Measurements from ENCODE around the gene ABHD17B.
A peak's percentile ranks its signal among the peaks of the same experiment; 100 is the strongest.
"Not testable (repeated sequence)": the region's sequence is repeated elsewhere in the genome, so short reads cannot be mapped to it uniquely, and the experiment has no call there.

The ABHD17B gene

DNA sequence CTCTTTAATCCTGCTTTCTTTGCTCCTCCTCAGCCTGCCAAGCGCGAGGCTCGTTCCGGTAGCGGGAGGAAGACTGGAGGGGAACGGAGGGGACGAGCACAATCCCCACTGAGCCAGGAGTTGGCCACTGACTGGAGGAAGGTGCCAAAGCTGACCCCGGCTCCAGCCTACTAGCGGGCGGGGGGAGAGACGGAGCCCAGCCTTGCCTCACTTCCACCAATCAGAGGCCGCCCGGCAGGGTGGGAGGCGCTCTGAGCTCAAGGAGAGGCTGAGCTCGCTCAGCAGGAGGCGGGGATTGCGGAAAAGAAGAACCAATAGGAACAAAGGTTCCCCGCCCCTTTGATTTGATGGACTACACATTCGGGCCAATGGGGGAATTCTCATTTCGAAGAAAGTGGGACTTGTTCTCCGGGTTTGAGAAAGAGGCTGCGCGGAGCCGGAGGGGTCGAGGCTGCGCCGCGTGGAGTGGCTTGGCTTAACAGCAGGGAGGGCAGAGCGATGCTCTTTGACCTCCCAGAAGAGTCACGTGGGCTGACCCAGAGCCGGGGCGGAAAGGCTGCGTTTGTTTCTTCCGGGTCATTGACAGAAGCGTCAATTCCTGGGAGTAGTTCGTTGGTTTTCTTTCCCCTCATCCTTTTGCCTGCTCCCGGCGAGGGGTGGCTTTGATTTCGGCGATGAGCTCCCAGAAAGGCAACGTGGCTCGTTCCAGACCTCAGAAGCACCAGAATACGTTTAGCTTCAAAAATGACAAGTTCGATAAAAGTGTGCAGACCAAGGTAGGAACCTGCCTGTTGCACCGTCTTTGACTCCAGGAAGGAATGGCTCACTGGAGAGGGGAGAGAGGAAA is at the start of gene ABHD17B, which contains the start of gene C9orf85:
TSS of gene ABHD17B (minus strand) at position 133 of the 847 bp plus-strand sequence. CDS start 36,113 bp downstream, outside the sequence.
TSS of gene C9orf85 (plus strand) at position 579 of the 847 bp plus-strand sequence. CDS start at position 675, 96 bp downstream.
- DNase-seq (ENCODE audit: low read depth), result peak; percentile 99

DNA sequence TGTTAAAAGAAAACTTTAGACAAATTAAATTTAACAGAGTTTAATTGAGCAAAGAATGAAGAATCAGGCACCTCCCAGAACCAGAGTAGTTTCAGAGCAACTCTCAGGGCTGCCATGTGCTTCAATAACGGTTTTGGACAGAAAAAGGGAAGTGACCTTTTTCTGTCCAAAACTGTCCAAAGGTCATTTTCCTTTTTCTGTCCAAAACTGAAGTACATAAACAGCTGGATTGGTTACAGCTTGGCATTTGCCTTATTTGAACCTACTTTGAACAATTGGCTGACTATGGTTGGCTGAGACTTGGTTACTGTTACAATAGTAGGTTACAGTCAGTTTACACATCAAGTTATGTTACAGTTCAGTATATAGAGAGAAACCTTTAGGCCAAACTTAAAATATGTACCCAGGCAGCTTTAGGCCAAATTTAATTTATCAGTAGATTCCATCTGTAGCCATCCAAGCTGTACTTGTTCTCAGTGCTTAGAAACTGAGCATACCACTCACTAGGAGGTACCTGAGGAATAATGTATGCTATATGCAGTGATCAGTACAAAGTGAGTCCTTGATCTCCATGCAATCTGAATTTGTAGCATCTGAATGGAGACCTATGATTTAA is 44.4 kb upstream of the ABHD17B start:
- DNase-seq (ENCODE audit: low read depth), result no peak

- DNase-seq (ENCODE audit: low read depth), result not testable (repeated sequence)
Observed at GRCh38 chr9:71954652-71955051, 43.7 kb upstream of the ABHD17B start.

GRCh38 chr9:71944754-71945375 is 33.9 kb upstream of the ABHD17B start:
- no peak for DNase-seq (ENCODE audit: low read depth)

GRCh38 chr9:71941998-71942567 is 31.1 kb upstream of the ABHD17B start:
- peak; percentile 56 for DNase-seq (ENCODE audit: low read depth)

DNA sequence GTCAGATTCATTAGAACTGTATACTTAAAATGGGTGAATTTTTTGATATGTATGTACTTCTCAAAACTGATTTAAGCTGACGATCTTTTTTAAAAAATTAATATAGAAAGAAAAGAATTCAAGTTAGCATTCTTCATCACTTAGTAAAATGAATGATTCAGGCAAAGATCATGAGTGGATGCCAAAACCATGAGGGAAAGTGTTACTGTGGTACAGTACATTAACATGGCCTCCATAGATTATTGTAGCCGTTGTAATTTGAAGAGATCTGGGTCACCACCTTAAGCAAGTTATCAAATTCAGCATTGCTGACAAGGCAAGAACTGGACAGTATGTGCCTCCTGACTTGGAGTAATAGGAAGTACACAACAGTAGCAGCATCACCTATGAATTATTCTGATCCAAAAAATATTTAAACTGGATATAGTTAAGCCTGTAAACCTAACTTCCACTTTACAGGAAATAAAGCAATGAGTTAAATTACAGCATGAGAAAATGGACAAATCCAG is 30.1 kb upstream of the ABHD17B start:
- peak; percentile 76 for DNase-seq (ENCODE audit: low read depth)

GRCh38 chr9:71937898-71938297 is 26.9 kb upstream of the ABHD17B start:
- no peak for DNase-seq (ENCODE audit: low read depth)

DNA sequence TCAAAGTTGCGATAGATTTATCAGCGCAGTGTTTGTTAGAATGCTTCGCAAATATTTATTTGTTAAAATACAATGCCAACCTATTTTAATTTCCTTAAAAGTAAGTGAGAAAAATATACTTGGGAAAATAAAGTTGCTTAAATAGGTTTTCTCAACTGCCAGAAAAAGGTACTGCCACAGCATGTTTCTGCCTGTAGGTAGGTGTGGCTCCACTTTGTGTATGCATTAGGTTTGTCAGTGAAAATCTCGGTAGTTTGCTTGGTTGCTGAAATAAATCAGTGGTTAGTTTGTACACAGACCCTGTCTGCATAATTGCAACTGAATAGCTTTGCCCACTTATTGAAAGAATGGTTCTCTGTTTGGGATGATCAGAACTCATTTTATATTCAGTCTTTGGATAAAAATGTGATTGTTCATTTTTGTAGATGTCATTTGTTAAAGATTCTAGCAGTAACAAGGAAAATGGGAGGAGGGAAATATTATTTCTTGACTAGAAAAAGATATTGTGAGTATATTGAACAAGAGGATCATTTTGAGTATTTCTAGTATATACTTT is 26.2 kb upstream of the ABHD17B start:
- no peak for DNase-seq (ENCODE audit: low read depth)

- DNase-seq (ENCODE audit: low read depth), result no peak
Observed at GRCh38 chr9:71936066-71936465, 25.1 kb upstream of the ABHD17B start.

- no peak for DNase-seq (ENCODE audit: low read depth)
Observed at GRCh38 chr9:71931166-71931565, 20.2 kb upstream of the ABHD17B start.

DNA sequence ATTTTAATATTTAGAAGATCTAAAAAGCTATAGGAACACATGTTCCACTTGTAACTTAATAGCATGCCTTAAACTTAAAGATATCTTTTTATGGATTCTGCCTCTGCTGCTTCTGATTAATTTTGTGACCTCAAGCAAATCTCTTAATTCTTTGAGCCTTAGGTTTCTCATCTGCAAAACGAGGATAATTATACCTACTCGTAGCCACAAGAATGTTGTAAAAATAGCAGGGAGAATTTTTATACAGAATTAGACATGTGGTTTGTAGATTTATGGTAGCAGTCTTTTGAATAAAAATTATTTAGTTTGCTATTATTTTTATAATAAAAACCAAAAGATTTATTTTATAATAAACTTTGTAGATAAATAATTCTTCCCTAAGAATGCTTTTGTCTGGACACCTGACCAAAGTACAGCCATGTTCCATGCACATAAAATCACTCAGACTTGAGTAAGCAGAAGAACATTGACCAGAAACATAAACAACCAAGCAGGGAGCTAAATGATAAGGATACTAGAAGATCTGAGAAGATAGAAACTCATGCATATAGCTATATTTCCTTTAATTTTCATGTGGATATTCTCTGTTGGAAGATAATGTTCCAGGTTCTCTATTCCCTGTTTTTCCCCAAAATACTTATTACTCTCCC is 18.9 kb upstream of the ABHD17B start:
- DNase-seq (ENCODE audit: low read depth), result no peak

GRCh38 chr9:71929223-71929622 is 18.2 kb upstream of the ABHD17B start:
- DNase-seq (ENCODE audit: low read depth), result peak; percentile 50

GRCh38 chr9:71928806-71929205 is 17.8 kb upstream of the ABHD17B start:
- no peak for DNase-seq (ENCODE audit: low read depth)

GRCh38 chr9:71928376-71928775 is 17.4 kb upstream of the ABHD17B start:
- DNase-seq (ENCODE audit: low read depth), result no peak

DNA sequence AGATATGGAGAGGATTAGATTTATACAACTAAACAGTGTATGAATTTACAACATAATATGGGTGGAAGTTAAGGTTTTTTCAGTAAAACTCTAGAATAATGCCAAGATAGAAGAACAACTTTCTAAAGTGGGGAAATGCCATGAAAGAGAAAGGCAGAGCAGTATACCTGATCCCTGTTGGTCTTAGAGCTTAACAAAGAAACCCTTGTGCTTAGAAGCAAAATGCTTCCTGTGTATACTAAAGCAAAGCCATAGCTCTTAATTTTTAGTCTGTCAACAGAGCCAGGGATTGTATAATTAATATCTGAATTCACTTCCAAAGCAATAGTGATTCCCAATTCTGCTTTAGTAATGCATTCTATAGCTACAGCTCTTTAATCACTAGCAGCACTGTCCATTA is 14.8 kb upstream of the ABHD17B start:
- no peak for DNase-seq (ENCODE audit: low read depth)

DNA sequence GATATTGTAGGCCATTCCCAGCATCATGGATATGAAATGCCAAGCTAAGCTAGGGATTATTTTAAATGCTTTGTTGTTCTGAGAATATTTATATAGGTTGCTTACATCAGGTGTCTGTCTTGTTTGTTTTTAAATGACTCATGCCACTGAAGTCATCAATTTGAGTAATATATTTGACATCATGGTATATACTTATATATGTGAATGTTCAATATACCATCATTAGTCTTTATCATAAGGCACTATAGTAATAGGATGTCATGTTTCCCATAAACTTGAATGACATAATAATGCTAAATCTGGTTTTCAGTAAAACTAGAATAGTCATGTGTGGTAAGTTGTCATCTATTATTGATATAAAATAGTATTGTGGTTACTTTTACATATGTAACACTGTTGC is 13.6 kb upstream of the ABHD17B start:
- no peak for DNase-seq (ENCODE audit: low read depth)

DNA sequence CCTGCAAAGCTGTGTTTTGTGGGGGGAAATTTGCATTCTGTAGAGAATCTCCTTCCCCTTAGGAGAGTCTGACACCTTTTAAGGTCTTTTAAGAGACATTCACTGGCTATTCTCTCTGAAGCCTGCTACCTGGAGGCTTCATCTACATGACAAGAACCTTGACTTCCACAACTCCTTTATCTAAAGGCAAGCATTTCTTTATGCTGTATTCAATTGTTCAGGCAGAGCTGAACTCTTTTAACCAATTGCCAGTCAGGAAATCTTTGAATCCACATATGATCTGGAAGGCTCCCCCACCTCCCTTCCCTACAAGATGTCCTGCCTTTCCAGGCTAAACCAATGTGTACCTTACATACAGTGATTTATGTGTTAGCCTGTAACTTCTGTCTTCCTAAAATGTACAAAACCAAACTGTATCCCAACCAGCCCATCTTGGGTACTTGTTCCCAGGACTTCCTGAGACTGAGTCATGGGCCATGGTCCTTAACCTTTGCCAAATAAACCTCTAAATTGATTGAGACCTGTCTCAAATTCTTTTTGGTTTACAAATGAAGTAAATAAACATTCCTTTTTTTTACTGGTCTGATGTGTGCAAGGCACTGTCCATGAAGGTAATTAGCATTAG is 10.3 kb upstream of the ABHD17B start:
- DNase-seq (ENCODE audit: low read depth), result no peak

GRCh38 chr9:71920456-71921189 is 9.6 kb upstream of the ABHD17B start:
- DNase-seq (ENCODE audit: low read depth), result no peak

DNA sequence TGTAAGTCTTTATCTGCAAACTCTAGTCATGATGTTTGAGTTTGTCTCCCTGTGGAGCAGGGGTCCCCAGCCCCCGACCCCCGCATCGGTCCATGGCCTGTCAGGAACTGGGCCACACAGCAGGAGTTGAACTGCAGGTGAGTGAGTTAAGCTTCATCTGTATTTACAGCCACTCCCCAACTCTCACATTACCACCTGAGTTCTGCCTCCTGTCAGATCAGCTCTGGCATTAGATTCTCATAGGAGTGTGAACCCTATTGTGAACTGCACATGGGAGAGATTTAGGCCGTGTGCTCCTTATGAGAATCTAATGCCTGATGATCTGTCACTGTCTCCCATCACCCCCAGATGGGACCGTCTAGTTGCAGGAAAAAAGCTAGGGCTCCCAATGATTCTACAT is 7.4 kb upstream of the ABHD17B start:
- DNase-seq (ENCODE audit: low read depth), result no peak

DNA sequence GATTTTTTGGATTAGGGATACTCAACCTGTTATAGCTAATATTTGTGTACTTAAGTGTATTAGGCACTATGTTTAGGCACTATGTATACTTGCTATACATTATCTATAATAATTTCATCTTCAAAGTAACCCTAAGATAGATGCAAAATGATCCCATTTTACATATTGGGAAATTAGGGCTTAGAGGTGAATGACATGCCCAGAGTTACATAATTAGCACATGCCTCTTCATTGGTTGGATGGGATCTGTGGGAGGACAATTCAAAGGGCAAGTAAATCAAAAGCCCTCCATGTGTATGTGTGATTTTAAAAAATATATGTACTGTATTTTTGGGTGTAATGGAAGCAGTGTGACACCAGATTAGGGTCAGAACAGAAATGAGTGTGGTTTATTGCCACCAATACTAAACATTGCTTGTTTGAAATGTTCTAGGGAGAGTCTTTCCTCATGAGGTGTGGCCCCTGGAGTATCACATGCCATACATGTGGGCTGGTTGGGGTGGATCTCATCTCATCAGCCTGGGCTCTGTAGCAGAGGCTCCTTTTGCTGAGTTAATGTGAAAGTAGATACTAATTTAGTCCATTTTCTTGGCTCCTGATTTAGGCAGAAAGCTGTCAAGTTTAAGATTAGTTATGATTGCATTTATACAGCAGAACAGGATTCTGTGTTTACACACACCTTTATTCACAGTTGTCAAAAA is 6.0 kb upstream of the ABHD17B start:
- DNase-seq (ENCODE audit: low read depth), result no peak
